ENCODE measurements around the gene PPP3R2. TPM values are rescaled to one million over a fixed set of nuclear protein-coding genes. Genes with fewer than 3 reads are reported as not detected.

The PPP3R2 gene
- total RNA-seq, 6 donors from 2014 or later = not detected

GRCh38 chr9:101566904-101567724 lies 27.7 kb downstream of the PPP3R2 start:
- H3K36me3 ChIP-seq = peaks cover 11 to 75% (median 22%) of the 10 kb centered on the region in 4 donors
- no peak overlapping the region for H3K27ac ChIP-seq
- WGBS, 2 donors = 86 to 95% methylated on average over 5 of the region's 5 CpGs
- no peaks in the 10 kb centered on the region for H3K27me3 ChIP-seq
- H3K9me3 ChIP-seq = no peaks in the 10 kb centered on the region
- no peaks in the 10 kb centered on the region for H3K4me1 ChIP-seq
- peak in 2 of 6 experiments; percentile 7 to 24 for TF ChIP-seq CTCF (IDR thresholded peaks at IDR 0.05)
- no peak for TF ChIP-seq EP300 (IDR thresholded peaks at IDR 0.05)
- DNase-seq = no peak
- H3K4me3 ChIP-seq = no peak overlapping the region
- no peak for ATAC-seq (ENCODE audit: low FRiP score in 2 of 2)

DNA sequence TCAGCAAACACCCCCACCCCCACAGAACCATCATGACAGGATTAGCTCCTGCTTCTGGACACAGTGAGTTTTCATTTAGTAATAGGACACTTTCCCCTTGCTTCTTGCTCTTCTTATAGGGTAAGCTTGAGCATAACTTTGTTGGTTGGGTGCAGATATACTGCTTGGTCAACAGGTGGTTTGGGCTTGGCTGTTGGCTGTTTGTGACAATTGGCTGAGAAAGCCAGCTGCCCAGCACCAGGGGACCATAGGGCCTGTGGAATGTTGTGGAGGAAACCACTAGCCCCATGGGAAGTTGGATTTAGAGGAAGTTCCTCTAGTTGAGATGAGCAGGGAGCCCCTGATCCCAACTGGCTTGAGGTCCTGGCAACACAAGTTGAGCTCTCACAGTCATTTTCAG lies 30.5 kb downstream of the PPP3R2 start:
- ATAC-seq (ENCODE audit: low FRiP score in 2 of 2) (no peak), DNase-seq (no peak)
- Histone ChIP-seq H3K27ac (no peak overlapping the region), H3K36me3 (peaks cover 17 to 90% (median 42%) of the 10 kb centered on the region in 4 donors), H3K9me3 (no peaks in the 10 kb centered on the region), H3K4me3 (no peak overlapping the region), H3K27me3 (no peaks in the 10 kb centered on the region), H3K4me1 (no peaks in the 10 kb centered on the region)
- TF ChIP-seq POLR2A (IDR thresholded peaks at IDR 0.05) (no peak), CTCF (IDR thresholded peaks at IDR 0.05) (no peak), EP300 (IDR thresholded peaks at IDR 0.05) (no peak), POLR2AphosphoS5 (IDR thresholded peaks at IDR 0.05) (no peak)

DNA sequence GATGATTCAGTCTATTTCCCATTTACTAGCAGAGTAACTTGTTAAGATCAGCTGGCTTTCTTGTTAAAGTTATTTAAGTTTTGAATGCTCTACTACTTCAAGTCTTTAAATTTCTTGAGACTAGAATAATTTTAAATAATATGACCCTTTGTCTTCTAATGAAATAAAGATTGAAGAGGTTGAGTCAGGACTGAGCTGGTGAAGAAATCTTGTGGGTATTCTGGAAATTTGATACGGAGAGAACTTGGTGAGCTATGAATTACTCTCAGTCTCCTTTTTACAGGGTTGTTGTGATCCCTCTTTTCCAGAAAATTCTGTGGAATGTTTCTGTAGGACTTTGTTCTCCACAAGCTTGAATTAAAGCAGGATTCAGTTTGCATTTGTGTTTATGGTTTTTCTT lies 31.8 kb downstream of the PPP3R2 start:
- no peaks in the 10 kb centered on the region for H3K27me3 ChIP-seq
- no peak overlapping the region for H3K27ac ChIP-seq
- no peak for TF ChIP-seq POLR2AphosphoS5 (IDR thresholded peaks at IDR 0.05)
- TF ChIP-seq EP300 (IDR thresholded peaks at IDR 0.05) = no peak
- no peak for TF ChIP-seq CTCF (IDR thresholded peaks at IDR 0.05)
- no peak for TF ChIP-seq POLR2A (IDR thresholded peaks at IDR 0.05)
- no peak overlapping the region for H3K4me3 ChIP-seq
- WGBS, 2 donors = 93 to 100% methylated on average over 1 of the region's 1 CpG
- no peaks in the 10 kb centered on the region for H3K4me1 ChIP-seq
- ATAC-seq (ENCODE audit: low FRiP score in 2 of 2) = no peak
- H3K36me3 ChIP-seq = peaks cover 17 to 97% (median 48%) of the 10 kb centered on the region in 4 donors
- H3K9me3 ChIP-seq = no peaks in the 10 kb centered on the region
- no peak for DNase-seq

DNA sequence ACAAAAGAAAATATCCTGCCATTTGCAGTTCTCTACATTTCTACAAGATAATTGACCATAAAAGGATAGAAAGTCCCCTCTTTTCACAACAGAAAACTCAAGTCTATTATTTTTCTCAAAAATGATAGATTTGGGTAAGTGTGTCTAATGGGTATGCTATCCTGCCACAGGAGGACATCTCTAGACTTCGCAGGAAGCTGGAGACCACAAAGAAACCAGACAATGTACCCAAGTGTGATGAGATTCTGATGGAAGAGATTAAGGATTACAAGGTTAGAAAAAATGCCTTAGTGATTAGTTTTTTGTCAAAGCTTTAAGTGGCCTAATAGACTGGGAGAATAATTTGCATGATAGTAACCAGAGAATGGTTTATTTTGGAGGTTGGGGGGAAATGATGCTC lies 33.0 kb downstream of the PPP3R2 start:
- TF ChIP-seq CTCF (IDR thresholded peaks at IDR 0.05) (no peak), POLR2AphosphoS5 (IDR thresholded peaks at IDR 0.05) (no peak), EP300 (IDR thresholded peaks at IDR 0.05) (no peak), POLR2A (IDR thresholded peaks at IDR 0.05) (no peak)
- Histone ChIP-seq H3K36me3 (peaks cover 17 to 97% (median 52%) of the 10 kb centered on the region in 4 donors), H3K27me3 (no peaks in the 10 kb centered on the region)

More for the DNA sequence above, 33.0 kb downstream of the PPP3R2 start:
- 87 to 96% methylated on average over 1 of the region's 1 CpG for WGBS, 2 donors
- DNase-seq = no peak
- H3K27ac ChIP-seq = no peak overlapping the region
- ATAC-seq (ENCODE audit: low FRiP score in 2 of 2) = no peak
- no peak overlapping the region for H3K4me3 ChIP-seq
- H3K9me3 ChIP-seq = no peaks in the 10 kb centered on the region
- H3K4me1 ChIP-seq = no peaks in the 10 kb centered on the region

Data from upper lobe of left lung (tissue), 6 donors.